ENCODE results near the gene OR14C36.
"Not testable (repeated sequence)": the region's sequence is repeated elsewhere in the genome, so short reads cannot be mapped to it uniquely, and the experiment has no call there.

Gene OR14C36, protein sequence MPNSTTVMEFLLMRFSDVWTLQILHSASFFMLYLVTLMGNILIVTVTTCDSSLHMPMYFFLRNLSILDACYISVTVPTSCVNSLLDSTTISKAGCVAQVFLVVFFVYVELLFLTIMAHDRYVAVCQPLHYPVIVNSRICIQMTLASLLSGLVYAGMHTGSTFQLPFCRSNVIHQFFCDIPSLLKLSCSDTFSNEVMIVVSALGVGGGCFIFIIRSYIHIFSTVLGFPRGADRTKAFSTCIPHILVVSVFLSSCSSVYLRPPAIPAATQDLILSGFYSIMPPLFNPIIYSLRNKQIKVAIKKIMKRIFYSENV

DNA sequence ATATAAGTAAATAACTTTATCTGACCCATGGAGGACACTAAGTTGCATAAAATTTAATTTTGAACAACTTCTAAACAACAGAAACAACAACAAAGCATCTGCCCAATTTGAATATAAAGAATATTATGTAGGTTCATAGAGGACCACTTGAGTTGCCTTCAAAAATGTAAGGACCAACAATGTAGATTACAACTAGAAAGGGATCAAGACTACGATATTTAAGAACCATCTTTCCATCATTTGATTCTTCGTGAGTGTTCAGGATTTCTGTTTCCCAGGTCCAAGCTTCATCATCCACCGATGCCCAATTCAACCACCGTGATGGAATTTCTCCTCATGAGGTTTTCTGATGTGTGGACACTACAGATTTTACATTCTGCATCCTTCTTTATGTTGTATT lies at the start of gene OR14C36:
Gene OR14C36, plus strand, starts transcription at position 301 of the 400 bp plus-strand sequence. Its CDS starts 0 bp downstream, at position 301.
- Histone ChIP-seq H3K27me3 (ENCODE audit: insufficient read depth, low read length) (no peaks in the 10 kb centered on the region), H2AFZ (ENCODE audit: low read length, unreplicated experiment) (no peak within 1 kb of the TSS)

DNA sequence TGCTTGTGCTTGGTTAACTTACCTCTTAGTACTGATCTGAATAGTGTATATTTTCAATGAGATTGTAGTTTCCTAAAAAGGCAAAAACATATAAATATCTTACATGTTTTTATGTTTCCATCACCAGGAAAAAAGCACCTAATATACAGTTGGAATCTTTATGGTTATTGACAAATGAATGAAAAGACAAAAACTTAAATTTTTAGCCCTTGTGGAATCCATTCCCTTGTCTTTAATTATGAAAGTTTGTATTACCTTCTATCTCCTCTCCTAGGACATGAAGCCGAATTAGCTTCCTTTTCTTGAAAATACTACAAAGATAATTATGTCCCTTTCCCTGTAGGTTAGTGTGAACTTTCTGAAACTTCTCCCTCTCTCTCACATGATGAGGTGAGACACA lies 45.3 kb upstream of the OR14C36 start, which contains the start of gene OR2T12:
Gene OR2T12, minus strand, starts transcription at position 101 of the 400 bp plus-strand sequence. CDS start 7,846 bp downstream, outside the sequence.
- H2AFZ ChIP-seq (ENCODE audit: low read length, unreplicated experiment), result no peak within 1 kb of the TSS
- H3K4me3 ChIP-seq (ENCODE audit: low read depth, low read length), result no peak within 1 kb of the TSS
- H3K27ac ChIP-seq (ENCODE audit: low read depth, low read length), result no peak within 1 kb of the TSS
- H3K27me3 ChIP-seq (ENCODE audit: insufficient read depth, low read length), result no peaks in the 10 kb centered on the region
- no peaks in the 10 kb centered on the region for H3K36me3 ChIP-seq (ENCODE audit: insufficient read depth, low read length)
- no peaks in the 10 kb centered on the region for H3K4me1 ChIP-seq (ENCODE audit: control insufficient read depth, insufficient read depth, low read length, unreplicated experiment)
- H3K79me2 ChIP-seq (ENCODE audit: control insufficient read depth, insufficient read depth, low read length, unreplicated experiment), result no peaks in the 10 kb centered on the region

More for the DNA sequence above, at the start of gene OR14C36:
- Histone ChIP-seq H3K4me1 (ENCODE audit: control insufficient read depth, insufficient read depth, low read length, unreplicated experiment) (no peaks in the 10 kb centered on the region), H3K36me3 (ENCODE audit: insufficient read depth, low read length) (no peaks in the 10 kb centered on the region), H3K27ac (ENCODE audit: low read depth, low read length) (no peak within 1 kb of the TSS), H3K4me3 (ENCODE audit: low read depth, low read length) (no peak within 1 kb of the TSS), H3K79me2 (ENCODE audit: control insufficient read depth, insufficient read depth, low read length, unreplicated experiment) (no peaks in the 10 kb centered on the region)

DNA sequence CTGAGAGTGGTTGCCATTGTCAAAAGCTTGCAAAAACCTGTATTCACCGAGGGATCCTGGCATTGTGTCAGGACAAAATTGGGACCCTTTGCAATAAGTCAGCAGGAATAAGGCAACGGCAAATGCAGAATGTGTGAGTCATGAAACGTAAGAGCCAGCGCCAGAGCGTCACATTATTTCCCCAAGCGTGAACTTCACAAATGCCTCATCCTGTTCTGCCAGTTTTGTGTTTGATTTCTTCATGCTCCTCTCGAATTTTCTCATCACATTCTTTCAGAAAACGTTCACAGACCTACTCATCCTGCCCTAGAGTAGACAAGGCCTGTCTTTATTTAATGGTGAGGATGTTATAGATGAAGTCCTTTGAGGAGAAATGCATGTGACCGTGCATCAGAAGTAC lies 42.9 kb upstream of the OR14C36 start:
- not testable (repeated sequence) for H3K79me2 ChIP-seq (ENCODE audit: control insufficient read depth, insufficient read depth, low read length, unreplicated experiment); H3K27ac ChIP-seq (ENCODE audit: low read depth, low read length)

DNA sequence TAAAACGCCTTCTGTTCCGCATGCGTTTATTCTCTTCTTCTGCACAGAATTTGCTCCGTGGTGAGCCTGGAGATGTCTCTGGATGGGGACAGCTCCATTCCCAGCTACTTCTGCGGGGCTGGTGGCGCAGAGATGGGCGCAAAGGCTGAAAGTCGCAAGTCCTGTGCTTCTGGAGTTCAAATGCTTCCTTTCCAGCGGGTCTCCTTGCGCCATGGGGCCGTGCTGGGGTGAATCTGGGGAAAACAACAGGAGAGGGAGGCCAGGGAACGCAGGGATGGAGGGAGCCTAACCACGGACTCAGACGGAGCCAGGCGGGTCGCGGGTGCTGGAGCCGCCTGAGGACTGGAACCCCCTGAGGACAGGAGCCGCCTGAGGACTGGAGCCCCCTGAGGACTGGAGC lies 42.5 kb upstream of the OR14C36 start:
- Histone ChIP-seq H2AFZ (ENCODE audit: low read length, unreplicated experiment) (no peak overlapping the region), H3K27me3 (ENCODE audit: insufficient read depth, low read length) (no peaks in the 10 kb centered on the region), H3K4me3 (ENCODE audit: low read depth, low read length) (no peak overlapping the region), H3K36me3 (ENCODE audit: insufficient read depth, low read length) (no peaks in the 10 kb centered on the region), H3K79me2 (ENCODE audit: control insufficient read depth, insufficient read depth, low read length, unreplicated experiment) (no peaks in the 10 kb centered on the region), H3K4me1 (ENCODE audit: control insufficient read depth, insufficient read depth, low read length, unreplicated experiment) (no peaks in the 10 kb centered on the region), H3K27ac (ENCODE audit: low read depth, low read length) (no peak overlapping the region)

More for the DNA sequence above, 42.9 kb upstream of the OR14C36 start:
- H3K36me3 ChIP-seq (ENCODE audit: insufficient read depth, low read length); H3K4me3 ChIP-seq (ENCODE audit: low read depth, low read length); H3K4me1 ChIP-seq (ENCODE audit: control insufficient read depth, insufficient read depth, low read length, unreplicated experiment); H2AFZ ChIP-seq (ENCODE audit: low read length, unreplicated experiment); H3K27me3 ChIP-seq (ENCODE audit: insufficient read depth, low read length): not testable (repeated sequence)

DNA sequence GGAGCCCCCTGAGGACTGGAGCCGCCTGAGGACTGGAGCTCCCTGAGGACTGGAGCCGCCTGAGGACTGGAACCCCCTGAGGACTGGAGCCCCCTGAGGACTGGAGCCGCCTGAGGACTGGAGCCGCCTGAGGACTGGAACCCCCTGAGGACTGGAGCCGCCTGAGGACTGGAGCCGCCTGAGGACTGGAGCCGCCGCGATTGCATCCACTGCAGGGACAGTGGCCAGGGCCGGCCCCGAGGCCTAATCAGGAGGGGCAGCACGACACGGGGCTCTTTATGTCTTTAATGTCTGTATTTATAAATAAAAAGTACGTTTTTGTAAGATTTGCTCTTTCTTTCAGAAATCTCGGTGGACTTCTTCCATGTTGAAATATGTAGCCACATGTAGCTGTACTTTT lies 41.8 kb upstream of the OR14C36 start:
- H3K4me1 ChIP-seq (ENCODE audit: control insufficient read depth, insufficient read depth, low read length, unreplicated experiment); H2AFZ ChIP-seq (ENCODE audit: low read length, unreplicated experiment); H3K4me3 ChIP-seq (ENCODE audit: low read depth, low read length); H3K27ac ChIP-seq (ENCODE audit: low read depth, low read length); H3K36me3 ChIP-seq (ENCODE audit: insufficient read depth, low read length); H3K27me3 ChIP-seq (ENCODE audit: insufficient read depth, low read length); H3K79me2 ChIP-seq (ENCODE audit: control insufficient read depth, insufficient read depth, low read length, unreplicated experiment): not testable (repeated sequence)

DNA sequence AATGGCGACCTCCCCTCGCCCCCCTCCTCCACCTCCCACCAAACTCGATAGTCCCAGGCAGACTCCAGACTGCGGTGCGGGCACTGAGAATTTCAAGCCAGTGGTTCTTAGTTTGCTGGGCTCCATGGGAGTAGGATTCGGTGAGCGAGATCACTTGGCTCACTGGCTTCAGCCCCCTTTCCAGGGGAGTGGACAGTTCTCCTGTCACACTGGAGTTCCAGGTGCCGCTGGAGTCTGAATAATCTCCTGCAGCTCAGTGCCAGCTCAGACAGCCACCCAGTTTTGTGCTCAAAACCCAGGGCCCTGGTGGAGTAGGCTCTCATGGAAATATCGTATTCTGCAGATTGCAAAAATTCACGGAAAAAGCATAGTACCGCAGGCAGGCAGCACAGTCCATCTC lies 31.8 kb upstream of the OR14C36 start:
- H3K79me2 ChIP-seq (ENCODE audit: control insufficient read depth, insufficient read depth, low read length, unreplicated experiment), result no peaks in the 10 kb centered on the region
- no peaks in the 10 kb centered on the region for H3K27me3 ChIP-seq (ENCODE audit: insufficient read depth, low read length)
- H3K36me3 ChIP-seq (ENCODE audit: insufficient read depth, low read length), result no peaks in the 10 kb centered on the region
- no peak overlapping the region for H2AFZ ChIP-seq (ENCODE audit: low read length, unreplicated experiment)
- no peak overlapping the region for H3K27ac ChIP-seq (ENCODE audit: low read depth, low read length)
- no peak overlapping the region for H3K4me3 ChIP-seq (ENCODE audit: low read depth, low read length)
- H3K4me1 ChIP-seq (ENCODE audit: control insufficient read depth, insufficient read depth, low read length, unreplicated experiment), result no peaks in the 10 kb centered on the region

DNA sequence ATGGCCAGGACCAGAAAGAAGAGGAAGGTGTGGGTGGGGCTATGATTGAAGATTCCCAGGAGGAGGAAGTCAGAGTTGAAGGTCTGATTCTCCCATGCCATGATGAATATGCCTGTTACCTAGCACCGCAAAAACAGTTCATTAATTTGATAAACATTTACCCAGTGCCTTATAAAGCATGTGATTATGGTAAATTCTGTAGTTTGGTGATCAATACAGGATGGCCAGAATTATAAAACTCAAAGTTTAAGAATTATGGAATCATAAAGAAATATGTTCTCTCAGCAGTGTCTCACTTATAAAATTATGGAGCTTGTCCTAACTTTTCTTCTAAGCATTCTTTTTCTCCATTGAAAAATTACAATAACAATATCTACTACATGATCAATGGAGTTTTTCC lies 24.1 kb upstream of the OR14C36 start, which contains the start of gene OR2M7:
Gene OR2M7, minus strand, starts transcription at position 101 of the 400 bp plus-strand sequence. Its CDS starts 0 bp downstream, at position 101.
- Histone ChIP-seq H2AFZ (ENCODE audit: low read length, unreplicated experiment) (no peak within 1 kb of the TSS), H3K27ac (ENCODE audit: low read depth, low read length) (no peak within 1 kb of the TSS), H3K4me1 (ENCODE audit: control insufficient read depth, insufficient read depth, low read length, unreplicated experiment) (no peaks in the 10 kb centered on the region), H3K4me3 (ENCODE audit: low read depth, low read length) (no peak within 1 kb of the TSS), H3K27me3 (ENCODE audit: insufficient read depth, low read length) (no peaks in the 10 kb centered on the region), H3K79me2 (ENCODE audit: control insufficient read depth, insufficient read depth, low read length, unreplicated experiment) (no peaks in the 10 kb centered on the region), H3K36me3 (ENCODE audit: insufficient read depth, low read length) (no peaks in the 10 kb centered on the region)

DNA sequence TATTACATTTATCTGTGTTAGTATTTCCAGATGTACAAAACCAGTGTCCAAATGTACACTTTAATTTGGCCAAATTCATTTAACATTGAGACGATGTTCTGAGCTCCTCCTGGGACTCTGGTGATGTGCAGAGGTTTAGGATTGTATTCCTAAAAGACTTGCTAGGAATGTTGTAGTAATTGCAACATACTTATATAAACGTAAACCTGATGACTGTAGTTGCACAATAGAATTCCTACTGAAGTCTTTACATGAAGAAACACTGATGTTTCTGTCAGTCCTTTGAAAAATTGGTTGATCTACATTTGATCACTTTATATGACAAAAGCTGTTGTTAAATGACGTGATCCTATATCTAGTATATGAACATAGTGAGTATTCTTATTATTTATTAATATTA lies 5.1 kb upstream of the OR14C36 start:
- Histone ChIP-seq H3K27ac (ENCODE audit: low read depth, low read length) (no peak overlapping the region), H3K79me2 (ENCODE audit: control insufficient read depth, insufficient read depth, low read length, unreplicated experiment) (no peaks in the 10 kb centered on the region), H3K27me3 (ENCODE audit: insufficient read depth, low read length) (no peaks in the 10 kb centered on the region), H2AFZ (ENCODE audit: low read length, unreplicated experiment) (no peak overlapping the region), H3K4me3 (ENCODE audit: low read depth, low read length) (no peak overlapping the region), H3K4me1 (ENCODE audit: control insufficient read depth, insufficient read depth, low read length, unreplicated experiment) (no peaks in the 10 kb centered on the region), H3K36me3 (ENCODE audit: insufficient read depth, low read length) (no peaks in the 10 kb centered on the region)

DNA sequence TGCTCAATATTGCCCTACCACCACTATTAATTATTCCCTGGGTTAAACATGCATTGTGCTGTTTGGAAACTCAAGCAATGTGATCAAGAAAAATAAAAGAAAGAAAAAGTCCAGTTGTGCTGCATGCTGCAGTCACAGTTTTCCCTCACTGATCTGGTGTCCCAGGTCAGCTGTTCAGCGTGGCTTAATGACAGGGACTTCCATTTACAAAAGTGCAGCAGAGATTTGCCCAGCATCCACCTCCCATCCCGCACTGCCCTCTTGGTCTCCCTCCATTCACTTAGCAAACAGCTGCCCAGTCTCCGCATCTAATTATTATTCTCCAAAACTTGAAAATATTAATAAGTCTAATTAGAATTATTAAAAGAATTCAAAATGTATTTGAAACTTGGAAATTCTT lies 10.8 kb downstream of the OR14C36 start:
- H3K27ac ChIP-seq (ENCODE audit: low read depth, low read length), result no peak overlapping the region
- H3K79me2 ChIP-seq (ENCODE audit: control insufficient read depth, insufficient read depth, low read length, unreplicated experiment), result no peaks in the 10 kb centered on the region
- no peaks in the 10 kb centered on the region for H3K36me3 ChIP-seq (ENCODE audit: insufficient read depth, low read length)
- no peak overlapping the region for H2AFZ ChIP-seq (ENCODE audit: low read length, unreplicated experiment)
- no peak overlapping the region for H3K4me3 ChIP-seq (ENCODE audit: low read depth, low read length)
- H3K4me1 ChIP-seq (ENCODE audit: control insufficient read depth, insufficient read depth, low read length, unreplicated experiment), result no peaks in the 10 kb centered on the region
- H3K27me3 ChIP-seq (ENCODE audit: insufficient read depth, low read length), result no peaks in the 10 kb centered on the region

DNA sequence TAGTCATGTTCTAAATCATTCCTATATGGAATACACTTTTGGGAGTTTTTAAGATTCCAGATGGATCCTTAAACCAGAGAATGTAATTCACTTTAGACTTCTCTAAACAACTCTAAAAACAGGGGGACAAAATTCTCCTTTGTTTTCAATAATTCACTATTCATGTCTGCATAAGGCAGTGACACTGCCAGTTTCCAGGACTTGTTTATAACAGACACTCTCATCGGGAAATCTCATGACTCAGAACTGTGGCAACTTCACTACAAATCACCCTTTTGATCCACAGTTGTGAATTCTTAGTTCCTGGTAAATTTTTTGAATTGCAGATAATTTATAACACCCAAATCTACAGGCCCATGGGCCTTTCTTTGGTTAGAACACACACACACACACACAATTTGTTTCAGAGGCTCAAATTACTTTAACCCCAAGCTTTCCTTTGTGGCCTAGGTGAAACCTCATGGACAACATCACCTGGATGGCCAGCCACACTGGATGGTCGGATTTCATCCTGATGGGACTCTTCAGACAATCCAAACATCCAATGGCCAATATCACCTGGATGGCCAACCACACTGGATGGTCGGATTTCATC lies 12.6 kb downstream of the OR14C36 start, which contains the start of gene OR2T4:
Gene OR2T4, plus strand, starts transcription at position 545 of the 595 bp plus-strand sequence. Its CDS starts 0 bp downstream, at position 545.
- no peaks in the 10 kb centered on the region for H3K4me1 ChIP-seq (ENCODE audit: control insufficient read depth, insufficient read depth, low read length, unreplicated experiment)
- no peak within 1 kb of the TSS for H2AFZ ChIP-seq (ENCODE audit: low read length, unreplicated experiment)
- no peaks in the 10 kb centered on the region for H3K79me2 ChIP-seq (ENCODE audit: control insufficient read depth, insufficient read depth, low read length, unreplicated experiment)
- no peaks in the 10 kb centered on the region for H3K27me3 ChIP-seq (ENCODE audit: insufficient read depth, low read length)
- H3K36me3 ChIP-seq (ENCODE audit: insufficient read depth, low read length), result no peaks in the 10 kb centered on the region
- H3K4me3 ChIP-seq (ENCODE audit: low read depth, low read length), result no peak within 1 kb of the TSS
- H3K27ac ChIP-seq (ENCODE audit: low read depth, low read length), result no peak within 1 kb of the TSS

DNA sequence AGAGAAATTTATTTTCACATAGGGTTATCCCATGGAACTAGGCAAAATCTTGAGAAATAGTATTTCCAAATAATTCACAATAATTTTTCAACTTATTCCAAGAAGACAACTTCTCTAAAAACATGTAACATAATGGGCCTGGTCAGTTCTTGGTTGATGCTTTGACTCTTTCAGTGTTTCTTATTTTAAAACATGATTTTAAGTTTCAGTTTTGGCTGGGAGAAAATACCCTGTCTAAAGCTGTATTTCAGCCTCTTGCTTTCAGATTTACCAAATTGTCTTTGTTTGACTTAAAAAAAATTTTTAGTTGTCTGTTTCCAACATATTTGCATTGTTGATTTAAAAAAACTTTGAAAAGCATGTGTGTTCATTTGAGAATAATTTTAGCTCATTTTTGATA lies 18.0 kb downstream of the OR14C36 start:
- no peak overlapping the region for H3K4me3 ChIP-seq (ENCODE audit: low read depth, low read length)
- no peaks in the 10 kb centered on the region for H3K4me1 ChIP-seq (ENCODE audit: control insufficient read depth, insufficient read depth, low read length, unreplicated experiment)
- no peaks in the 10 kb centered on the region for H3K79me2 ChIP-seq (ENCODE audit: control insufficient read depth, insufficient read depth, low read length, unreplicated experiment)
- H3K36me3 ChIP-seq (ENCODE audit: insufficient read depth, low read length), result no peaks in the 10 kb centered on the region
- H2AFZ ChIP-seq (ENCODE audit: low read length, unreplicated experiment), result no peak overlapping the region
- H3K27ac ChIP-seq (ENCODE audit: low read depth, low read length), result no peak overlapping the region
- no peaks in the 10 kb centered on the region for H3K27me3 ChIP-seq (ENCODE audit: insufficient read depth, low read length)

Data from ACC112 (cell line).